Esophagus muscularis mucosa (tissue), 4 donors: ENCODE measurements around the gene MTUS2. TPM values are rescaled to one million over a fixed set of nuclear protein-coding genes. Genes with fewer than 3 reads are reported as not detected.

ENCODE experiments used
- DNase-seq: peaks from one replicate; pipeline ENCODE4 v3.0.0-alpha.2; 2017; ENCODE audit errors: extremely low spot score
- H3K27ac ChIP-seq, 4 donors: fragments of 200-600 bp; sonication (generic); replicated peaks in 1 of 4; 1 replicate in 3 of 4; 2 replicates in 1 of 4; pipeline ENCODE4 v1.5.1; 2016 to 2019; ENCODE audit warnings: mild to moderate bottlenecking in 1 of 4
- H3K27me3 ChIP-seq, 4 donors: fragments of 200-600 bp; sonication (generic); one replicate each; pipeline versions ENCODE4 v1.5.1 to v1.6.0; 2016 to 2019
- H3K36me3 ChIP-seq, 4 donors: fragments of 200-600 bp; sonication (generic); one replicate each; pipeline ENCODE4 v1.5.1; 2016 to 2019
- H3K4me1 ChIP-seq, 4 donors: fragments of 200-600 bp; sonication (generic); one replicate each; pipeline ENCODE4 v1.5.1; 2016 to 2019
- H3K4me3 ChIP-seq, 4 donors: fragments of 200-600 bp; sonication (generic); 1 replicate in 2 of 4; 2 replicates in 2 of 4; pipeline ENCODE4 v1.5.1; 2016 to 2019; ENCODE audit warnings: mild to moderate bottlenecking in 4 of 4, moderate library complexity in 1 of 4
- H3K9me3 ChIP-seq, 4 donors: fragments of 200-600 bp; sonication (generic); 1 replicate in 3 of 4; 2 replicates in 1 of 4; pipeline ENCODE4 v1.5.1; 2016 to 2019
- CTCF ChIP-seq, 3 experiments: fragments of 200-600 bp in 2 of 3; fragments of 450-650 bp in 1 of 3; sonication (generic) in 2 of 3; IDR thresholded peaks; one replicate each; pipeline ENCODE4 v1.5.1; 2017 to 2019; ENCODE audit warnings: antibody characterized with exemption in 3 of 3, mild to moderate bottlenecking in 2 of 3, moderate library complexity in 1 of 3
- EP300 ChIP-seq: sonication (generic); formaldehyde crosslinking; IDR thresholded peaks from one replicate; pipeline ENCODE4 v1.6.1; 2017; ENCODE audit warnings: antibody characterized with exemption
- POLR2A ChIP-seq: fragments of 450-650 bp; IDR thresholded peaks from one replicate; pipeline ENCODE4 v1.6.1; 2017; ENCODE audit warnings: antibody characterized with exemption, moderate library complexity, mild to moderate bottlenecking, low read depth
- POLR2AphosphoS5 ChIP-seq, 2 donors: sonication (generic); formaldehyde crosslinking; IDR thresholded peaks; one replicate each; pipeline ENCODE4 v1.6.1; 2017; ENCODE audit warnings: antibody characterized with exemption in 2 of 2
- WGBS: methylation state at CpG from one replicate; pipeline ENCODE4 v1.1.5; 2018; 5-methylcytosine and 5-hydroxymethylcytosine counted together
- intact Hi-C: fragments of 100-400 bp; cut with DNase I; formaldehyde crosslinking; loops from one replicate; pipeline ENCODE4 v1.15.1; 2023
- total RNA-seq, 4 donors: library from RNA; depleted of rRNA; stranded (reverse); fragments of >200 nt; gene quantifications; one replicate each; pipeline versions ENCODE4 v1.1.0 to v1.2.1, GENCODE V29; 2016

Gene MTUS2
- total RNA-seq, 4 donors from 2014 or later, result 7.1 to 46.2 (median 12.8) TPM

- Histone ChIP-seq H3K4me1 (peaks cover 0 to 5% (median 2%) of the 10 kb centered on the region in 4 donors), H3K27ac (no peak overlapping the region), H3K9me3 (no peaks in the 10 kb centered on the region), H3K36me3 (no peaks in the 10 kb centered on the region), H3K4me3 (no peak overlapping the region), H3K27me3 (no peaks in the 10 kb centered on the region)
- TF ChIP-seq POLR2AphosphoS5 (IDR thresholded peaks at IDR 0.05) (no peak), CTCF (IDR thresholded peaks at IDR 0.05) (no peak), EP300 (no peak), POLR2A (no peak)
- WGBS, result 71% methylated on average over 11 of the region's 11 CpGs
- intact Hi-C loops, result no loop called here
- DNase-seq, result no peak
Measured at GRCh38 chr13:29103065-29103800, 283.1 kb downstream of the MTUS2 start.

- intact Hi-C loops, result no loop called here
- Histone ChIP-seq H3K9me3 (no peaks in the 10 kb centered on the region), H3K27me3 (no peaks in the 10 kb centered on the region), H3K27ac (no peak overlapping the region), H3K36me3 (no peaks in the 10 kb centered on the region), H3K4me3 (no peak overlapping the region), H3K4me1 (peaks cover 3 to 10% (median 7%) of the 10 kb centered on the region in 4 donors)
- WGBS, result 86% methylated on average over 8 of the region's 8 CpGs
- no peak for TF ChIP-seq CTCF (IDR thresholded peaks at IDR 0.05)
- no peak for TF ChIP-seq POLR2A
- no peak for TF ChIP-seq POLR2AphosphoS5 (IDR thresholded peaks at IDR 0.05)
- TF ChIP-seq EP300, result no peak
- DNase-seq, result no peak
Measured at GRCh38 chr13:29104461-29104860, 284.3 kb downstream of the MTUS2 start.

GRCh38 chr13:29105779-29106178 is 285.6 kb downstream of the MTUS2 start:
- intact Hi-C loops, result no loop called here
- no peak for DNase-seq
- H3K27me3 ChIP-seq, result no peaks in the 10 kb centered on the region
- TF ChIP-seq CTCF (IDR thresholded peaks at IDR 0.05) (no peak), POLR2A (no peak), POLR2AphosphoS5 (IDR thresholded peaks at IDR 0.05) (no peak), EP300 (no peak)
- 69% methylated on average over 4 of the region's 4 CpGs for WGBS
- no peaks in the 10 kb centered on the region for H3K9me3 ChIP-seq
- H3K36me3 ChIP-seq, result no peaks in the 10 kb centered on the region
- H3K27ac ChIP-seq, result no peak overlapping the region
- H3K4me3 ChIP-seq, result no peak overlapping the region
- H3K4me1 ChIP-seq, result peaks cover 9 to 23% (median 14%) of the 10 kb centered on the region in 4 donors

- intact Hi-C loops, result no loop called here
- Histone ChIP-seq H3K27me3 (no peaks in the 10 kb centered on the region), H3K9me3 (no peaks in the 10 kb centered on the region), H3K27ac (no peak overlapping the region), H3K4me1 (peaks cover 9 to 29% (median 14%) of the 10 kb centered on the region in 4 donors), H3K36me3 (no peaks in the 10 kb centered on the region), H3K4me3 (no peak overlapping the region)
- DNase-seq, result no peak
- 64% methylated on average over 1 of the region's 1 CpG for WGBS
- TF ChIP-seq POLR2A, result no peak
Measured at GRCh38 chr13:29106651-29107050, 286.5 kb downstream of the MTUS2 start.

GRCh38 chr13:29108068-29108786 is 288.1 kb downstream of the MTUS2 start:
- peaks cover 9 to 29% (median 14%) of the 10 kb centered on the region in 4 donors for H3K4me1 ChIP-seq
- no peaks in the 10 kb centered on the region for H3K27me3 ChIP-seq
- DNase-seq, result no peak
- intact Hi-C loops, result no loop called here
- H3K9me3 ChIP-seq, result no peaks in the 10 kb centered on the region
- 51% methylated on average over 4 of the region's 4 CpGs for WGBS
- no peak overlapping the region for H3K4me3 ChIP-seq
- no peak overlapping the region for H3K27ac ChIP-seq
- no peaks in the 10 kb centered on the region for H3K36me3 ChIP-seq
- TF ChIP-seq EP300 (no peak), POLR2AphosphoS5 (IDR thresholded peaks at IDR 0.05) (no peak), CTCF (IDR thresholded peaks at IDR 0.05) (no peak), POLR2A (no peak)
